Peyer's patch (tissue), 4 donors: Measurements from ENCODE around the gene KIAA1671.

Experiments used
- POLR2A ChIP-seq, 2 donors: fragments of 450-650 bp; IDR thresholded peaks; one replicate each; pipeline ENCODE4 v1.5.1; 2017; ENCODE audit warnings: antibody characterized with exemption in 2 of 2, mild to moderate bottlenecking in 2 of 2, moderate library complexity in 2 of 2
- TF ChIP-seq, protein P1 (sequence below), 6 experiments: fragments of 450-650 bp in 4 of 6; fragments of 200-600 bp in 2 of 6; sonication (generic) in 1 of 6; IDR thresholded peaks; one replicate each; pipeline ENCODE4 v1.5.1; 2017 to 2019; ENCODE audit warnings: antibody characterized with exemption in 6 of 6, mild to moderate bottlenecking in 3 of 6, moderate library complexity in 1 of 6

DNA sequence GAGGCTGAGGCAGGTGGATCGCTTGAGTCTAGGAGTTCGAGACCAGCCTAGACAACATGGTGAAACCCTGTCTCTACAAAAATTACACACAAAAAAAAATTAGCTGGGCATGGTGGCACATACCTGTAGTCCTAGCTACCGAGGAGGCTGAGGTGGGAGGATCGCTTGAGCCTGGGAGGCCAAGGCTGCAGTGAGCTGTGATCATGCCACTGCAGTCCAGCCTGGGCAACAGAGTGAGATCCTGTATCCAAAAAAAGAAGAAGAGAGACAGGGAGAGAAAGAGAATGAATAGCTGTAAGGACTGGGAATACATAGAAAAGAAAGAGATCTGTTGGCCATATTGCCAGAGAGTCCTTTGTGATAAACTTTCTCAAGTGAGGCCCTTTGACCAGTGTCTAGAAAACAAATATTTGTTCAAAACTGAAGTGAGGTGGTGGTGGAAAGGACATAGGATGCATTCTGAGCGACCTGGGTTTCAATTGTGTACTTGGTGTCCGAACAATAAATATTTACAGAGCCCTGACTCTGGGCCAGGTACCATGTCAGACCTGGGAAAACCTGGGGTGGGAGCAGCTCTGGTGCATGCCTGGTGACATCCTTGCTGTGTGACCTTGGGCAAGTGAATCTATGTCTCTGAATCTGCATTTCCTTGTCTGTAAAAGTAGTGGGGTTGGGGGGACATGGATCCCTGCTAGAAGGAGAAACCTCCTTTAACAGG is 157.5 kb downstream of the KIAA1671 start:
- no peak for TF ChIP-seq POLR2A (IDR thresholded peaks at IDR 0.05)
- TF ChIP-seq, protein P1, sequence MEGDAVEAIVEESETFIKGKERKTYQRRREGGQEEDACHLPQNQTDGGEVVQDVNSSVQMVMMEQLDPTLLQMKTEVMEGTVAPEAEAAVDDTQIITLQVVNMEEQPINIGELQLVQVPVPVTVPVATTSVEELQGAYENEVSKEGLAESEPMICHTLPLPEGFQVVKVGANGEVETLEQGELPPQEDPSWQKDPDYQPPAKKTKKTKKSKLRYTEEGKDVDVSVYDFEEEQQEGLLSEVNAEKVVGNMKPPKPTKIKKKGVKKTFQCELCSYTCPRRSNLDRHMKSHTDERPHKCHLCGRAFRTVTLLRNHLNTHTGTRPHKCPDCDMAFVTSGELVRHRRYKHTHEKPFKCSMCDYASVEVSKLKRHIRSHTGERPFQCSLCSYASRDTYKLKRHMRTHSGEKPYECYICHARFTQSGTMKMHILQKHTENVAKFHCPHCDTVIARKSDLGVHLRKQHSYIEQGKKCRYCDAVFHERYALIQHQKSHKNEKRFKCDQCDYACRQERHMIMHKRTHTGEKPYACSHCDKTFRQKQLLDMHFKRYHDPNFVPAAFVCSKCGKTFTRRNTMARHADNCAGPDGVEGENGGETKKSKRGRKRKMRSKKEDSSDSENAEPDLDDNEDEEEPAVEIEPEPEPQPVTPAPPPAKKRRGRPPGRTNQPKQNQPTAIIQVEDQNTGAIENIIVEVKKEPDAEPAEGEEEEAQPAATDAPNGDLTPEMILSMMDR (IDR thresholded peaks at IDR 0.05) = no peak
